Stimulated activated CD4-positive, alpha-beta T cell treated with anti-CD3 and anti-CD28 coated beads, Interleukin-2, amount 100 ng/mL, for 4 hours (primary cell): ENCODE measurements around the gene KRTAP10-1.
"Not testable (repeated sequence)": the region's sequence is repeated elsewhere in the genome, so short reads cannot be mapped to it uniquely, and the experiment has no call there.

Experiments
- DNase-seq: peaks from one replicate; pipeline ENCODE4 v3.0.0-alpha.2; 2020; ENCODE audit warnings: low read depth

KRTAP10-1 gene

GRCh38 chr21:44569861-44570517, 30.0 kb upstream of the KRTAP10-1 start:
- no peak for DNase-seq

GRCh38 chr21:44568667-44569556, 28.9 kb upstream of the KRTAP10-1 start:
- DNase-seq = no peak

- DNase-seq = no peak
These were observed 28.3 kb upstream of the KRTAP10-1 start for GRCh38 chr21:44568261-44568660.

GRCh38 chr21:44567481-44568171, 27.6 kb upstream of the KRTAP10-1 start:
- no peak for DNase-seq

GRCh38 chr21:44566403-44566802, 26.4 kb upstream of the KRTAP10-1 start:
- DNase-seq = no peak

GRCh38 chr21:44564886-44565598, 25.0 kb upstream of the KRTAP10-1 start:
- no peak for DNase-seq

GRCh38 chr21:44564099-44564498, 24.1 kb upstream of the KRTAP10-1 start:
- DNase-seq = no peak

- DNase-seq = no peak
These were observed 18.7 kb upstream of the KRTAP10-1 start, which contains the start of gene KRTAP10-3 for GRCh38 chr21:44558695-44559094. KRTAP10-3 (minus strand) TSS chr21:44558795; CDS start chr21:44558715, 80 bp downstream.

GRCh38 chr21:44558329-44558675, 18.3 kb upstream of the KRTAP10-1 start:
- DNase-seq = not testable (repeated sequence)

GRCh38 chr21:44557491-44558328, 17.7 kb upstream of the KRTAP10-1 start:
- DNase-seq = no peak

GRCh38 chr21:44556879-44557278, 16.9 kb upstream of the KRTAP10-1 start:
- no peak for DNase-seq

- no peak for DNase-seq
These were observed 15.3 kb upstream of the KRTAP10-1 start for GRCh38 chr21:44555200-44555875.

GRCh38 chr21:44552681-44553080, 12.7 kb upstream of the KRTAP10-1 start:
- DNase-seq = no peak

GRCh38 chr21:44552136-44552535, 12.1 kb upstream of the KRTAP10-1 start:
- DNase-seq = no peak

GRCh38 chr21:44551340-44551961, 11.5 kb upstream of the KRTAP10-1 start, which contains the start of gene KRTAP10-2:
KRTAP10-2 (minus strand) TSS chr21:44551505; CDS start chr21:44551458, 47 bp downstream.
- no peak for DNase-seq

- DNase-seq = no peak
These were observed 10.8 kb upstream of the KRTAP10-1 start for GRCh38 chr21:44550807-44551206.

- not testable (repeated sequence) for DNase-seq
These were observed 10.3 kb upstream of the KRTAP10-1 start for GRCh38 chr21:44550285-44550684.

- no peak for DNase-seq
These were observed 9.7 kb upstream of the KRTAP10-1 start for GRCh38 chr21:44549525-44550211.

- DNase-seq = no peak
These were observed 8.9 kb upstream of the KRTAP10-1 start for GRCh38 chr21:44548922-44549321.
